Upper lobe of right lung (tissue), 1 donor: ENCODE results near the gene TRHDE. TPM values are rescaled to one million over a fixed set of nuclear protein-coding genes. Genes with fewer than 3 reads are reported as not detected.

ENCODE experiments used
- ATAC-seq: fragments of 200-7000 bp; cut with Tn5 transposase; one replicate; pipeline ENCODE4 v1.9.1; 2020; ENCODE audit warnings: mild to moderate bottlenecking, moderate library complexity
- DNase-seq: peaks from one replicate; pipeline ENCODE4 v3.0.0-alpha.2; 2020
- H3K27ac ChIP-seq: fragments of 200-600 bp; one replicate; pipeline ENCODE4 v1.8.0; 2022
- H3K27me3 ChIP-seq: fragments of 200-600 bp; one replicate; pipeline ENCODE4 v1.8.0; 2022; ENCODE audit warnings: mild to moderate bottlenecking
- H3K36me3 ChIP-seq: fragments of 200-600 bp; one replicate; pipeline ENCODE4 v1.8.0; 2022
- H3K4me1 ChIP-seq: fragments of 200-600 bp; one replicate; pipeline ENCODE4 v1.8.0; 2022
- H3K4me3 ChIP-seq: fragments of 200-600 bp; one replicate; pipeline ENCODE4 v1.8.0; 2022; ENCODE audit warnings: mild to moderate bottlenecking
- H3K9me3 ChIP-seq: fragments of 200-600 bp; one replicate; pipeline ENCODE4 v1.8.0; 2022
- CTCF ChIP-seq: fragments of 200-600 bp; IDR thresholded peaks from one replicate; pipeline ENCODE4 v1.8.0; 2022; ENCODE audit warnings: antibody characterized with exemption
- intact Hi-C: fragments of 100-400 bp; cut with DNase I; formaldehyde crosslinking; loops from one replicate; pipeline ENCODE4 v1.11.0; 2022
- total RNA-seq: library from RNA; stranded (reverse); fragmentation: NEBNext Ultra II Directional; extraction: Animal tissue kit (Norgen Biotek cat#: 25700); gene quantifications from one replicate; pipeline ENCODE4 v1.2.1, GENCODE V29; 2021
- donor health status: DM: no; HTN: yes; CAD: no; lungs with severe emphysema.

The TRHDE gene
- total RNA-seq, 1 donor from 2014 or later, result 7.3 TPM

- Histone ChIP-seq H3K4me1 (no peaks in the 10 kb centered on the region), H3K27me3 (no peaks in the 10 kb centered on the region), H3K4me3 (no peak overlapping the region), H3K27ac (no peak overlapping the region), H3K36me3 (no peaks in the 10 kb centered on the region), H3K9me3 (no peaks in the 10 kb centered on the region)
- intact Hi-C loops, result no loop called here
- ATAC-seq (no peak), DNase-seq (no peak)
- no peak for TF ChIP-seq CTCF
Observed at GRCh38 chr12:72256725-72257124, 15.4 kb upstream of the TRHDE start.

- H3K36me3 ChIP-seq, result no peaks in the 10 kb centered on the region
- no peak for TF ChIP-seq CTCF
- intact Hi-C loops, result no loop called here
Observed at GRCh38 chr12:72261885-72262284, 10.3 kb upstream of the TRHDE start.

GRCh38 chr12:72264548-72265175 is 7.5 kb upstream of the TRHDE start:
- TF ChIP-seq CTCF, result peak; percentile 38
- Histone ChIP-seq H3K4me3 (no peak overlapping the region), H3K27me3 (no peaks in the 10 kb centered on the region), H3K4me1 (no peaks in the 10 kb centered on the region), H3K9me3 (no peaks in the 10 kb centered on the region), H3K36me3 (no peaks in the 10 kb centered on the region), H3K27ac (no peak overlapping the region)
- intact Hi-C loops, result no loop called here
- ATAC-seq (no peak), DNase-seq (no peak)

More at GRCh38 chr12:72261885-72262284, 10.3 kb upstream of the TRHDE start:
- H3K27ac ChIP-seq, result no peak overlapping the region
- DNase-seq (no peak), ATAC-seq (no peak)
- no peaks in the 10 kb centered on the region for H3K4me1 ChIP-seq
- H3K27me3 ChIP-seq, result no peaks in the 10 kb centered on the region
- no peak overlapping the region for H3K4me3 ChIP-seq
- no peaks in the 10 kb centered on the region for H3K9me3 ChIP-seq

- peak; percentile 7 for TF ChIP-seq CTCF
- intact Hi-C loops, result no loop called here
Observed at GRCh38 chr12:72267974-72268373, 4.2 kb upstream of the TRHDE start.

GRCh38 chr12:72268386-72268785 is 3.8 kb upstream of the TRHDE start:
- Histone ChIP-seq H3K27me3 (peaks cover 10% of the 10 kb centered on the region), H3K36me3 (no peaks in the 10 kb centered on the region), H3K4me1 (peaks cover 5% of the 10 kb centered on the region), H3K9me3 (no peaks in the 10 kb centered on the region), H3K4me3 (no peak overlapping the region), H3K27ac (no peak overlapping the region)
- no peak for TF ChIP-seq CTCF
- intact Hi-C loops, result no loop called here
- no peak for DNase-seq
- ATAC-seq, result no peak

More at GRCh38 chr12:72267974-72268373, 4.2 kb upstream of the TRHDE start:
- no peak for ATAC-seq
- Histone ChIP-seq H3K4me1 (peaks cover 3% of the 10 kb centered on the region), H3K9me3 (no peaks in the 10 kb centered on the region), H3K27me3 (peaks cover 6% of the 10 kb centered on the region), H3K4me3 (no peak overlapping the region), H3K27ac (no peak overlapping the region), H3K36me3 (no peaks in the 10 kb centered on the region)
- DNase-seq, result no peak

- intact Hi-C loops, result no loop called here
- H3K4me3 ChIP-seq, result no peak overlapping the region
- peaks cover 21% of the 10 kb centered on the region for H3K27me3 ChIP-seq
Observed at GRCh38 chr12:72269491-72269890, 2.7 kb upstream of the TRHDE start.

More at GRCh38 chr12:72269491-72269890, 2.7 kb upstream of the TRHDE start:
- Histone ChIP-seq H3K9me3 (no peaks in the 10 kb centered on the region), H3K36me3 (no peaks in the 10 kb centered on the region), H3K4me1 (peaks cover 5% of the 10 kb centered on the region), H3K27ac (no peak overlapping the region)
- no peak for TF ChIP-seq CTCF
- DNase-seq (no peak), ATAC-seq (no peak)
